ENCODE results near the gene ZNF532.

DNA sequence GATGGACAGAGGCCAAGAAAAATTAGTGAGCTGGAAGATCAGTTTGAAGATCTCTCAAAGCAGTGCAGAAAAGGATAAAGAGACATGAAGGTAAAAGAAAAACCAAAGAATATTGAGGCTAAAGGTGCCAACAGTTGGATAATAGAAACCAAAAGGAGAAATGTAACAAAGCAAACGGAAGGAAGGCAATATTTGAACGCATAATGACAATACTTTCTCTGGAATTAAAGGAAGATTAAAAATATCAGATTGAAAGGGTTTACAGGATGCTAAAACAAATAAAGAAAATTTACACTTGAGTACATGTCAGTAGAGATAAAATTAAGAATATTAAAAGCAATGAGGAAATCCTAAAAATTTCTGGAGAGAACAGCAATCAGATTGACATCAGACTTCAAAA, 149.1 kb downstream of the ZNF532 start:
- TF ChIP-seq, protein P1, sequence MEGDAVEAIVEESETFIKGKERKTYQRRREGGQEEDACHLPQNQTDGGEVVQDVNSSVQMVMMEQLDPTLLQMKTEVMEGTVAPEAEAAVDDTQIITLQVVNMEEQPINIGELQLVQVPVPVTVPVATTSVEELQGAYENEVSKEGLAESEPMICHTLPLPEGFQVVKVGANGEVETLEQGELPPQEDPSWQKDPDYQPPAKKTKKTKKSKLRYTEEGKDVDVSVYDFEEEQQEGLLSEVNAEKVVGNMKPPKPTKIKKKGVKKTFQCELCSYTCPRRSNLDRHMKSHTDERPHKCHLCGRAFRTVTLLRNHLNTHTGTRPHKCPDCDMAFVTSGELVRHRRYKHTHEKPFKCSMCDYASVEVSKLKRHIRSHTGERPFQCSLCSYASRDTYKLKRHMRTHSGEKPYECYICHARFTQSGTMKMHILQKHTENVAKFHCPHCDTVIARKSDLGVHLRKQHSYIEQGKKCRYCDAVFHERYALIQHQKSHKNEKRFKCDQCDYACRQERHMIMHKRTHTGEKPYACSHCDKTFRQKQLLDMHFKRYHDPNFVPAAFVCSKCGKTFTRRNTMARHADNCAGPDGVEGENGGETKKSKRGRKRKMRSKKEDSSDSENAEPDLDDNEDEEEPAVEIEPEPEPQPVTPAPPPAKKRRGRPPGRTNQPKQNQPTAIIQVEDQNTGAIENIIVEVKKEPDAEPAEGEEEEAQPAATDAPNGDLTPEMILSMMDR (IDR thresholded peaks at IDR 0.05 in 4 of 5, conservative IDR thresholded peaks at IDR 0.05 in 1 of 5), result no peak
- no peak for TF ChIP-seq POLR2A (IDR thresholded peaks at IDR 0.05)

All from gastrocnemius medialis (tissue), 4 donors.